Dermis blood vessel endothelial cell (primary cell): ENCODE results near the gene NT5E. TPM values are rescaled to one million over a fixed set of nuclear protein-coding genes. Genes with fewer than 3 reads are reported as not detected.

Source experiments
- DNase-seq: peaks from one replicate; pipeline ENCODE4 v3.0.0; 2010
- total RNA-seq: library from RNA; depleted of rRNA; stranded (reverse); fragments of >200 nt; gene quantifications from 2 replicates; pipeline ENCODE4 v1.2.3, GENCODE V29; 2014

NT5E gene
- total RNA-seq, 1 donor from 2014 or later: 96.7 TPM

GRCh38 chr6:85422996-85423395 is 26.9 kb upstream of the NT5E start:
- no peak for DNase-seq

- no peak for DNase-seq
Observed at GRCh38 chr6:85424981-85425380, 24.9 kb upstream of the NT5E start.

- no peak for DNase-seq
Observed at GRCh38 chr6:85425997-85426396, 23.9 kb upstream of the NT5E start.

- DNase-seq: no peak
Observed at GRCh38 chr6:85428486-85428885, 21.4 kb upstream of the NT5E start.

GRCh38 chr6:85429346-85429745 is 20.5 kb upstream of the NT5E start:
- DNase-seq: no peak

- DNase-seq: no peak
Observed at GRCh38 chr6:85431271-85431670, 18.6 kb upstream of the NT5E start.

GRCh38 chr6:85432554-85432953 is 17.3 kb upstream of the NT5E start:
- DNase-seq: peak; percentile 68

- DNase-seq: peak; percentile 57
Observed at GRCh38 chr6:85435851-85436250, 14.0 kb upstream of the NT5E start.

GRCh38 chr6:85436411-85436810 is 13.5 kb upstream of the NT5E start:
- DNase-seq: no peak

GRCh38 chr6:85436939-85437495 is 12.9 kb upstream of the NT5E start:
- DNase-seq: no peak

- no peak for DNase-seq
Observed at GRCh38 chr6:85443349-85444117, 6.3 kb upstream of the NT5E start.

- peak; percentile 50 for DNase-seq
Observed at GRCh38 chr6:85449388-85449817, 480 bp upstream of the NT5E start.

- peak; percentile 59 for DNase-seq
Observed at GRCh38 chr6:85451565-85452306, 1.9 kb downstream of the NT5E start.

- peak; percentile 21 for DNase-seq
Observed at GRCh38 chr6:85452441-85452881, 2.6 kb downstream of the NT5E start.

GRCh38 chr6:85453052-85453451 is 3.2 kb downstream of the NT5E start:
- DNase-seq: no peak

- no peak for DNase-seq
Observed at GRCh38 chr6:85453490-85453889, 3.6 kb downstream of the NT5E start.

- no peak for DNase-seq
Observed at GRCh38 chr6:85455471-85456026, 5.7 kb downstream of the NT5E start.

- no peak for DNase-seq
Observed at GRCh38 chr6:85456782-85457181, 6.9 kb downstream of the NT5E start.

GRCh38 chr6:85458184-85458583 is 8.3 kb downstream of the NT5E start:
- no peak for DNase-seq

GRCh38 chr6:85458782-85459181 is 8.9 kb downstream of the NT5E start:
- DNase-seq: peak; percentile 68

- peak; percentile 48 for DNase-seq
Observed at GRCh38 chr6:85459224-85459901, 9.5 kb downstream of the NT5E start.

- DNase-seq: peak; percentile 93
Observed at GRCh38 chr6:85460154-85460920, 10.5 kb downstream of the NT5E start.
